GM19455 (cell line): Measurements from ENCODE around the gene FOXR1.

Experiments used
- ATAC-seq: cut with Tn5 transposase; IDR thresholded peaks from one replicate; pipeline ENCODE4 v1.9.1; 2021; ENCODE audit not compliant: unreplicated experiment

Gene FOXR1

GRCh38 chr11:118971646-118972045 is at the start of gene FOXR1:
FOXR1 (plus strand) TSS chr11:118971761; CDS start chr11:118971932, 171 bp downstream.
- ATAC-seq = no peak

- ATAC-seq = no peak
Measured at GRCh38 chr11:118921929-118922744, 49.4 kb upstream of the FOXR1 start.

GRCh38 chr11:118922745-118923627 is 48.6 kb upstream of the FOXR1 start:
- ATAC-seq = no peak

- no peak for ATAC-seq
Measured at GRCh38 chr11:118923721-118924587, 47.6 kb upstream of the FOXR1 start.

- no peak for ATAC-seq
Measured at GRCh38 chr11:118924591-118925585, 46.7 kb upstream of the FOXR1 start.

GRCh38 chr11:118927554-118928100 is 43.9 kb upstream of the FOXR1 start:
- no peak for ATAC-seq

- ATAC-seq = peak; percentile 38
Measured at GRCh38 chr11:118928101-118928869, 43.3 kb upstream of the FOXR1 start.

GRCh38 chr11:118928870-118929500 is 42.6 kb upstream of the FOXR1 start:
- peak; percentile 2 for ATAC-seq

GRCh38 chr11:118929501-118930093 is 42.0 kb upstream of the FOXR1 start:
- ATAC-seq = no peak

- no peak for ATAC-seq
Measured at GRCh38 chr11:118930094-118930712, 41.4 kb upstream of the FOXR1 start.

- ATAC-seq = no peak
Measured at GRCh38 chr11:118931571-118931970, 40.0 kb upstream of the FOXR1 start.

- ATAC-seq = no peak
Measured at GRCh38 chr11:118933486-118933885, 38.1 kb upstream of the FOXR1 start.

GRCh38 chr11:118935376-118935775 is 36.2 kb upstream of the FOXR1 start:
- ATAC-seq = no peak

- ATAC-seq = no peak
Measured at GRCh38 chr11:118938491-118939403, 32.8 kb upstream of the FOXR1 start.

GRCh38 chr11:118939404-118939915 is 32.1 kb upstream of the FOXR1 start:
- ATAC-seq = no peak

- ATAC-seq = no peak
Measured at GRCh38 chr11:118939953-118940598, 31.5 kb upstream of the FOXR1 start.
